HEK293 (cell line): ENCODE data around the gene ISG15.
A peak's percentile ranks its signal among the peaks of the same experiment; 100 is the strongest.

Source experiments
- AEBP2 ChIP-seq: fragments of 450-650 bp; formaldehyde crosslinking; IDR thresholded peaks from 2 replicates; pipeline ENCODE4 v1.5.1; 2016; ENCODE audit warnings: missing biosample characterization, missing genetic modification characterization, borderline replicate concordance
- ATF2 ChIP-seq: fragments of 450-650 bp; formaldehyde crosslinking; IDR thresholded peaks from 2 replicates; pipeline ENCODE4 v1.5.1; 2016; ENCODE audit warnings: missing biosample characterization, missing genetic modification characterization, low read depth
- BCL11A ChIP-seq: fragments of 450-650 bp; formaldehyde crosslinking; IDR thresholded peaks from 2 replicates; pipeline ENCODE4 v1.5.1; 2016; ENCODE audit warnings: low read depth, missing biosample characterization, missing genetic modification characterization
- BCL11B ChIP-seq: fragments of 450-650 bp; formaldehyde crosslinking; IDR thresholded peaks from 2 replicates; pipeline ENCODE4 v1.5.1; 2016; ENCODE audit warnings: low read depth, missing biosample characterization, missing genetic modification characterization
- HOXC10 ChIP-seq: sonication (generic); formaldehyde crosslinking; IDR thresholded peaks from 2 replicates; pipeline ENCODE4 v1.8.1; 2023; ENCODE audit warnings: mild to moderate bottlenecking, missing genetic modification reagents
- IKZF3 ChIP-seq: fragments of 450-650 bp; IDR thresholded peaks from 2 replicates; pipeline ENCODE4 v1.5.0; 2018; ENCODE audit warnings: missing biosample characterization, mild to moderate bottlenecking, missing genetic modification characterization, moderate library complexity
- INSM2 ChIP-seq: fragments of 450-650 bp; formaldehyde crosslinking; IDR thresholded peaks from 2 replicates; pipeline ENCODE4 v1.5.1; 2016; ENCODE audit warnings: missing biosample characterization, missing genetic modification characterization
- PRDM10 ChIP-seq: fragments of 450-650 bp; formaldehyde crosslinking; IDR thresholded peaks from 2 replicates; pipeline ENCODE4 v1.5.1; 2016; ENCODE audit warnings: missing biosample characterization, missing genetic modification characterization
- REPIN1 ChIP-seq: fragments of 450-650 bp; formaldehyde crosslinking; IDR thresholded peaks from 2 replicates; pipeline ENCODE4 v1.5.1; 2017; ENCODE audit warnings: missing biosample characterization, missing genetic modification characterization, low read depth
- SCRT2 ChIP-seq: fragments of 450-650 bp; formaldehyde crosslinking; IDR thresholded peaks from 2 replicates; pipeline ENCODE4 v1.5.1; 2016; ENCODE audit warnings: missing biosample characterization, missing genetic modification characterization
- YY2 ChIP-seq: fragments of 450-650 bp; formaldehyde crosslinking; IDR thresholded peaks from 2 replicates; pipeline ENCODE4 v1.5.1; 2016; ENCODE audit warnings: missing biosample characterization, missing genetic modification characterization
- ZBTB8A ChIP-seq: fragments of 450-650 bp; formaldehyde crosslinking; IDR thresholded peaks from 2 replicates; pipeline ENCODE4 v1.5.1; 2016; ENCODE audit warnings: missing biosample characterization, missing genetic modification characterization
- ZEB2 ChIP-seq: fragments of 450-650 bp; formaldehyde crosslinking; IDR thresholded peaks from 2 replicates; pipeline ENCODE4 v1.5.1; 2016; ENCODE audit warnings: missing biosample characterization, missing genetic modification characterization
- ZNF112 ChIP-seq: fragments of 450-650 bp; formaldehyde crosslinking; IDR thresholded peaks from 2 replicates; pipeline ENCODE4 v1.5.0; 2017; ENCODE audit warnings: missing biosample characterization, missing genetic modification characterization
- ZNF155 ChIP-seq: fragments of 450-650 bp; formaldehyde crosslinking; IDR thresholded peaks from 2 replicates; pipeline ENCODE4 v1.5.1; 2016; ENCODE audit warnings: missing biosample characterization, missing genetic modification characterization
- ZNF16 ChIP-seq: fragments of 450-650 bp; formaldehyde crosslinking; IDR thresholded peaks from 2 replicates; pipeline ENCODE4 v1.5.1; 2016; ENCODE audit warnings: low read depth, missing biosample characterization, missing genetic modification characterization
- ZNF394 ChIP-seq: fragments of 450-650 bp; formaldehyde crosslinking; IDR thresholded peaks from 2 replicates; pipeline ENCODE4 v1.5.1; 2016; ENCODE audit warnings: missing biosample characterization, missing genetic modification characterization, mild to moderate bottlenecking, moderate library complexity, borderline replicate concordance
- ZNF404 ChIP-seq: fragments of 450-650 bp; formaldehyde crosslinking; IDR thresholded peaks from 2 replicates; pipeline ENCODE4 v1.5.1; 2017; ENCODE audit warnings: missing biosample characterization, missing genetic modification characterization
- ZNF423 ChIP-seq: fragments of 450-650 bp; formaldehyde crosslinking; IDR thresholded peaks from 2 replicates; pipeline ENCODE4 v1.5.1; 2016; ENCODE audit warnings: missing biosample characterization, missing genetic modification characterization
- ZNF513 ChIP-seq: fragments of 450-650 bp; IDR thresholded peaks from 2 replicates; pipeline ENCODE4 v1.5.1; 2018; ENCODE audit warnings: missing biosample characterization, missing genetic modification characterization
- ZNF549 ChIP-seq: fragments of 450-650 bp; IDR thresholded peaks from 2 replicates; pipeline ENCODE4 v1.5.1; 2018; ENCODE audit warnings: missing biosample characterization, missing genetic modification characterization, mild to moderate bottlenecking, inconsistent platforms, moderate library complexity
- ZNF560 ChIP-seq: fragments of 450-650 bp; formaldehyde crosslinking; IDR thresholded peaks from 2 replicates; pipeline ENCODE4 v1.5.1; 2017; ENCODE audit warnings: missing biosample characterization, missing genetic modification characterization, borderline replicate concordance
- ZNF561 ChIP-seq: fragments of 450-650 bp; IDR thresholded peaks from 2 replicates; pipeline ENCODE4 v1.5.1; 2018; ENCODE audit warnings: missing biosample characterization, missing genetic modification characterization, borderline replicate concordance
- ZNF600 ChIP-seq: fragments of 450-650 bp; formaldehyde crosslinking; IDR thresholded peaks from 2 replicates; pipeline ENCODE4 v1.5.1; 2016; ENCODE audit warnings: missing biosample characterization, missing genetic modification characterization
- ZNF623 ChIP-seq: fragments of 450-650 bp; formaldehyde crosslinking; IDR thresholded peaks from 2 replicates; pipeline ENCODE4 v1.5.1; 2016; ENCODE audit warnings: missing biosample characterization, missing genetic modification characterization
- ZNF654 ChIP-seq: fragments of 450-650 bp; formaldehyde crosslinking; IDR thresholded peaks from 2 replicates; pipeline ENCODE4 v1.5.1; 2016; ENCODE audit warnings: low read depth, missing biosample characterization, missing genetic modification characterization
- ZNF692 ChIP-seq: fragments of 450-650 bp; formaldehyde crosslinking; IDR thresholded peaks from 2 replicates; pipeline ENCODE4 v1.5.1; 2016; ENCODE audit warnings: missing biosample characterization, missing genetic modification characterization
- ZNF747 ChIP-seq: fragments of 450-650 bp; formaldehyde crosslinking; IDR thresholded peaks from 2 replicates; pipeline ENCODE4 v1.5.1; 2016; ENCODE audit warnings: missing biosample characterization, missing genetic modification characterization
- ZNF777 ChIP-seq: fragments of 450-650 bp; formaldehyde crosslinking; IDR thresholded peaks from 2 replicates; pipeline ENCODE4 v1.5.1; 2017; ENCODE audit warnings: missing biosample characterization, missing genetic modification characterization, borderline replicate concordance

Gene ISG15

GRCh38 chr1:998995-999724, 14.1 kb upstream of the ISG15 start (continued):
- TF ChIP-seq ZNF777 (tag by site-specific recombination) (no peak), ZNF112 (tag by site-specific recombination) (no peak), YY2 (tag by site-specific recombination) (no peak), ATF2 (no peak), ZNF623 (tag by site-specific recombination) (no peak), ZNF404 (no peak), SCRT2 (tag by site-specific recombination) (peak; percentile 77), ZNF155 (tag by site-specific recombination) (no peak), INSM2 (tag by site-specific recombination) (no peak), ZNF16 (tag by site-specific recombination) (no peak), ZNF423 (tag by site-specific recombination) (no peak; the same call in 1 of the 2 replicates), ZNF561 (tag by site-specific recombination) (no peak), IKZF3 (tag by site-specific recombination) (no peak), ZBTB8A (tag by site-specific recombination) (peak; percentile 52; the same call in 1 of the 2 replicates), ZNF549 (tag by site-specific recombination) (no peak), AEBP2 (tag by site-specific recombination) (no peak), ZNF560 (no peak), ZNF513 (tag by site-specific recombination) (no peak), REPIN1 (tag by site-specific recombination) (no peak), HOXC10 (CRISPR knock-in tag) (no peak), ZNF600 (tag by site-specific recombination) (no peak), BCL11A (tag by site-specific recombination) (peak; percentile 64; the same call in 1 of the 2 replicates), BCL11B (tag by site-specific recombination) (0 out of 2 replicates have a peak, but pooled peaks have one; percentile 60), ZNF654 (tag by site-specific recombination) (no peak), ZEB2 (no peak; the same call in 1 of the 2 replicates), ZNF394 (tag by site-specific recombination) (no peak), ZNF692 (tag by site-specific recombination) (no peak), PRDM10 (tag by site-specific recombination) (no peak), ZNF747 (tag by site-specific recombination) (no peak)
